GM21381 (cell line): ENCODE measurements around the gene ADARB2.

ENCODE experiments used
- ATAC-seq: cut with Tn5 transposase; IDR thresholded peaks from one replicate; pipeline ENCODE4 v1.9.1; 2021; ENCODE audit warnings: mild to moderate bottlenecking, moderate library complexity; ENCODE audit not compliant: unreplicated experiment

The ADARB2 gene

DNA sequence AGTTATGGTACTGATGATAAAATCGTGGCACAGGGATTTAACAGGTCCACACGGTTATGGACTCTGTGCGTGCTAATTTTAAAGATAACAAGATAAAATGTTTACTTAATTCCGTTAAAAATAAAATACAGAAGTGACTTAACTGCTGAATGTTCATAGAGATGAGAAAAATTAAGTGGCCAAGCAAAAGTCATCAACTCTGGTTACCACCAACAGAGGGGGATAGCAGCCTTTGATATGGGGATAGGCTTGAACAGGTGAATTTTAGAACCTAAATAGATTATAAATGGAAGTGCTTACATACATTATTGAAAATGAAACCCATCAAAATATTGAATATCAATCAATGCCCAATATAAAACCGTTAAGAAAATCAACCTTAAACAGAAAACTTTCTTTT is 436.2 kb downstream of the ADARB2 start:
- ATAC-seq, result no peak

DNA sequence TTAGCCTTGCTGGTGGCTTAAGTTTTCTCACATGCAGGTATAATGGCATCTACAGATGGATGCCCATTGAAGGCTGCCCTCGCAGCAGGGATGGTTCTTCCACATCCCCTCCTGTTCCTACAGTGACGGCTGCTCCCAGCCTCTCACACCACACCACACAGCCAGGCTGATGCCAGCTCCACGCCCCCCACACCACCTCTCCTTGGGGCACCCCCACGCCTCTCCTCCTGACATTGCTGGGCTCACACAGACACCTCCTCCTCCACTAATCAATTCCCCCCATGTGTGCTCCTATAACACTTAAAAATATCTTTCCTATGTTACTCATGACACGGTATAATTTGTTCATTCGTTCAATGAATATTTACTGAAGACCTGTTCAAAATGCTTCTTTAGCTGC is 437.1 kb downstream of the ADARB2 start:
- ATAC-seq, result no peak

- no peak for ATAC-seq
Observed at GRCh38 chr10:1299041-1299726, 438.1 kb downstream of the ADARB2 start.

DNA sequence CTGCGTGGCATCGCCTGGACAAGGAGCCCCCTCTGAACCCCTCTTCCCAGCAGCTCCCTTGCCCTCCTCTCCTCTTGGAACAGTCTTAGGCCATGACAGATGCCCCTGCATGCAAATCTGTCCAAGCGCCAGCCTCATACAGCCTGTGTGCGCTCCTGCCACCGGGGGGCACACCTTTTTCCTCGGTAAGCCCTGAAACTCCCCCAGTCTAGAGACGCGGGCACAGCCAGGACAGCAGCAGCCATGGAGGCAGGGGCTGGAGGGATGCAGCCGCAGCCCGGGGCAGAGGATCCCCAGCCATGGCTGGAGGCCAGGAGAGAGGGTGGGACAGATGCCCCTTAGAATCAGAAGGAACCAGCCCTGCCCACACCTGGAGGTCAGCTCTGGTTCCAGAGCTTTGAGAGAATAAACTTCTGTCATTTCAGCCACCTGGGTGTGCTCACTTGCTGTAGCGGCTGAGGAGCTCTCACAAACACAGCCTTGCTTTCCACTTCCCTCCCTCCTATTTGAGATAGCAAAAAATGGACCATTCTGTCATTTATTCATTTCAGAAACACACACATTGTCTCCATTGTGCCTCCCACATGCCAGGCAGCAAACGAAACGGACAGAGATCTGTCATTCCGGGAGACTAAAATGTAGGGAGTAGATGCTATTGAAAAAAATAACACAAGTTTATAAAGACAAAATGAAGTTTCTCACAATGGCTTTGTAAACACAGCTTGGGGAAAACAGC is 439.6 kb downstream of the ADARB2 start:
- ATAC-seq, result no peak

GRCh38 chr10:1295756-1296480 is 441.4 kb downstream of the ADARB2 start:
- no peak for ATAC-seq

- ATAC-seq, result no peak
Observed at GRCh38 chr10:1294748-1295147, 442.6 kb downstream of the ADARB2 start.

DNA sequence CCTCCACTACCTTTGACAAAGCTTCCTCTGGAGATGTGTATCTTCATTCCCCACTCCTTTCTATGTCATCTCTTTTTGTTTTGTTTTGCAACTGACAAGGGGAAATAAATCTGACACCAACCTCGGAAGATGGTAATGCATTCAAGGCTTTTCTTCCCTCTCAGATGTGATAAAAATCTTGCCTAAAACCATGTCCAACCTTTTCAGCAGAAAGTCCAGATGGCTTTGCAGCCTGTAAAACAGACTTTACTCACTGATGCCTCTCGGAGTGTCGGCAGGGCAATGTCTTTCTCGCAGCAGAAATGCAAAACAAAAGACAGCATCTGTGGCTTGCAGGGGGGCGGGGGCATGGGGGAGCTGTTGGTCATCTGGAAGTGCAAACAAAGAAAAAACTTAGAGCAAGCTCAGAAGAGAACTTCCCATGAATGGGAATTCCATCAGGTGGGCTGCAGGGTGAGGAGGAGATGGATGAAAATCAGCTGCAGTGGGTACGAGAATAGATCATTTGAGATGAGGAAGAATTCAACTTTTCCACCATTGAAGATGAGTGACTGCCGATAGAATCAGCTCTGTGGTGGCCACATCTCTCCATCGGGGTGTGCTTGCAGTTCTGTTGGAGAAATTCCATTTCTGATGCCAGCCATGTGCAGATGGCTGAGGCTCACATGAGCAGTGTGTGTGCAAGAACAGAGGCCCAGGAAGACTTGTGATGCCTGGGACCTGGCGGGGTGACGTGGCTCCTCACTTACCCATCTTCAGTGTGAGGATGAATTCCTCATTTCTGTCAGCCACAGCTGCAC is 443.5 kb downstream of the ADARB2 start:
- ATAC-seq, result no peak

- no peak for ATAC-seq
Observed at GRCh38 chr10:1293157-1293556, 444.2 kb downstream of the ADARB2 start.

GRCh38 chr10:1292611-1293031 is 444.7 kb downstream of the ADARB2 start:
- no peak for ATAC-seq

- no peak for ATAC-seq
Observed at GRCh38 chr10:1291178-1292090, 445.9 kb downstream of the ADARB2 start.

DNA sequence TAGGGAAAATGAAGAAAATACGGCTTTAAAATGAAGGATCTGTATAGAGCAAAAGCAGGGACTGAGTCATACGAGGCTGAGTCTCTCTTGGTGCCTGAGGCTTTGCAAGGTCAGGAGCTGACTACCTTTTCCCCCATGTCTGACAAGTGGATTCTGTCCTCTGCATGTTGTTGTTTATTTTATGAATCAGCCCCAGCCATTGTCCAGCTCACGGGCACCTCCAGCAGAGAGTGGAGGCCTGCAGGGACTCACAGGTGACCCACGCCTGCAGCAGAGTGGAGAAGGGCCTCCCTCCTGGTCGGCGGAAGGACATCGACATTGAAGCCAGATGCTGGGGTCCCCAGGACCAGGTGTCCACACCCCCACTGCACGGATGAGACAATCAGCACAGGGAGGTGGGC is 447.3 kb downstream of the ADARB2 start:
- ATAC-seq, result no peak

- no peak for ATAC-seq
Observed at GRCh38 chr10:1289591-1289990, 447.7 kb downstream of the ADARB2 start.

- ATAC-seq, result no peak
Observed at GRCh38 chr10:1287971-1288401, 449.3 kb downstream of the ADARB2 start.

DNA sequence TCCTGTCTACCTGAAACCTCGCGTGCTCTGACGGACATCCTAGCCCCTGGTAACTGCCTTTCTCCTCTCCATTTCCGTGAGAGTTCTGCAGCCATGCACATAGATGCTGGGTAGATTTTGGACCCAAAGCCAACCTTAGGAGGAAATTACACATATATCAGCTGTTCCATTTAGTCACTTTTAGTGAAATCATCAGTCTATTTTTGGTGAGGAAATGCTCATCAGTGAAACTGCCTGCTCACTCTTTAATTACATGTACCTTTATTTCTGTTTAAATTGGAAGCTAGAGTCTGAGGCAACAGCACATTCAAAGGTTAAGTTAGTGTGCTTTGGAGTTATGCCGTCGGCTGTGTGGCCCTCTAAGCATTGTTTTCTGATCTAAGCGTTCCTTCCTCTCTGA is 449.8 kb downstream of the ADARB2 start:
- no peak for ATAC-seq

DNA sequence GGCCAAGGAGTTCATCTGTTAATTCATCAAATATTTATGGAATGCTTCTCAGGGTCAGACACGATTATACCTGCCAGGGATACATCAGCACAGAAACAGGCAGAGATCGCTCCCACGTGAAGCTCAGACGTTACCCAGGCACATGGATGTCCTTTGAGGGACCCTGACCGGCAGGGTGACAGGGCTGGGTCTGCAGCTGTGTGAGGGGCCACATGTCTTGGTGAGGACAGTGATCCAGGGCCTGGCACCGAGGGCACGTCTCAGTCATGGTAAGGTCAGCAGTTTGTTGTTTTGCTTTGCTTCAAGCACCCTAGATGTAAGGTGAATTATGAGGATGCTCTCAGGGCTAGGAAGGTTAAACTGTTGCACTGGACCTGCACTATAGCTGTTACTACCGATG is 453.2 kb downstream of the ADARB2 start:
- no peak for ATAC-seq

DNA sequence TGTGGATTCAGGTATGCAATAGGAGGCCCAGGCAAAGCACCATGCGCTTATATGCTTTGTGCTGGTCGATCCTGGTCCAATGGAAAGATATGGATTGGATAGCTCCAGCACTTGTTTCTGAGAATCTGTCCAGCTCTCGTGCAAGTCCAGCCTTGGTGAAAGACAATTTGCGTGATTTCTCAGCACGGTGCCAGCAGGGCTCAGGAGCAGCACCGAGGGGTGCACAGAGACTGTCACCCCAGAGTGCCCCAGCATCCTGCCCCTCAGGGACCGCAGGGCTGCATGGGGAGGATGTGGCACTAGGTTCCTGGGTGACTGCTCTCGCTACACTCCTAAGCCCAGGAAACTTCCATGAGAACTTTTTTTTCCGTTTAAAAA is 455.9 kb downstream of the ADARB2 start:
- no peak for ATAC-seq

GRCh38 chr10:1280466-1281404 is 456.6 kb downstream of the ADARB2 start:
- no peak for ATAC-seq

DNA sequence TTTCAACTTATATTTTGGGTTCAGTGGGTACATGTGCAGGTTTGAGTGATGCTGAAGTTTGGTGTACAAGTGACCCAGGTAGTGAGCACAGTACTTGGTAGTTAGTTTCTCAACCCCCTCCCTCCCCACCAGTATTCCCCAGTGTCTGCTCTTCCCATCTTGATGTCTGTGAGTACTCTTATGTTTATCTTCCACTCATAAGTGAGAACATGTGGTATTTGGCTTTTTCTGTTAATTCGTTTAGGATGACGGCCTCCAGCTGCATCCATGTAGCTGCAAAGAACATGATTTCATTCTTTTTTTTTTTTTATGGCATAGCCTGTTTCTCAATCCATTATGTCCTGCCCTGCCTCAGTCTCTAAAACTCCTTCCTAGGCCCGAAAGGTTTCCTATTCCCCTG is 459.0 kb downstream of the ADARB2 start:
- ATAC-seq, result no peak
